Tibial artery (tissue), 4 donors: ENCODE measurements around the gene PALLD.

Experiments used
- DNase-seq, 2 donors: peaks; one replicate each; pipeline ENCODE4 v3.0.0-alpha.2; 2019
- H3K27ac ChIP-seq, 2 donors: fragments of 200-600 bp; sonication (generic) in 1 of 2; 1 replicate in 1 of 2; 2 replicates in 1 of 2; pipeline ENCODE4 v1.5.1; 2018 to 2019; ENCODE audit warnings: mild to moderate bottlenecking in 1 of 2
- H3K27me3 ChIP-seq, 2 donors: fragments of 200-600 bp; sonication (generic) in 1 of 2; one replicate each; pipeline versions ENCODE4 v1.5.1 to v1.6.0; 2016 to 2019
- H3K36me3 ChIP-seq, 3 donors: fragments of 200-600 bp; sonication (generic) in 2 of 3; one replicate each; pipeline ENCODE4 v1.5.1; 2016 to 2019; ENCODE audit warnings: mild to moderate bottlenecking in 2 of 3
- H3K4me1 ChIP-seq, 4 donors: fragments of 200-600 bp; sonication (generic) in 2 of 4; 1 replicate in 3 of 4; 2 replicates in 1 of 4; pipeline ENCODE4 v1.5.1; 2016 to 2019
- H3K4me3 ChIP-seq, 2 donors: fragments of 200-600 bp; sonication (generic) in 1 of 2; 1 replicate in 1 of 2; 2 replicates in 1 of 2; pipeline ENCODE4 v1.5.1; 2018 to 2019; ENCODE audit warnings: mild to moderate bottlenecking in 2 of 2
- H3K9me3 ChIP-seq, 3 donors: fragments of 200-600 bp; sonication (generic) in 1 of 3; one replicate each; pipeline ENCODE4 v1.5.1; 2016 to 2019
- CTCF ChIP-seq, 2 experiments: fragments of 200-600 bp in 1 of 2; fragments of 450-650 bp in 1 of 2; IDR thresholded peaks; one replicate each; pipeline ENCODE4 v1.5.1; 2017 to 2019; ENCODE audit warnings: antibody characterized with exemption in 2 of 2, mild to moderate bottlenecking in 1 of 2, moderate library complexity in 1 of 2
- intact Hi-C: fragments of 100-400 bp; cut with DNase I; formaldehyde crosslinking; loops from one replicate; pipeline ENCODE4 v1.15.0; 2023; ENCODE audit warnings: low total_unique reads

Gene PALLD

GRCh38 chr4:168569931-168570276 lies 73.1 kb downstream of the PALLD start:
- no peak for TF ChIP-seq CTCF (IDR thresholded peaks at IDR 0.05)
- H3K36me3 ChIP-seq: no peaks in the 10 kb centered on the region
- intact Hi-C loops: loop anchor here (10.0 kb wide), 1 partner anchor 445 kb away; the partner anchor contains the start of gene CBR4
- no peaks in the 10 kb centered on the region for H3K27me3 ChIP-seq
- no peaks in the 10 kb centered on the region for H3K9me3 ChIP-seq
- H3K27ac ChIP-seq: no peak overlapping the region
- H3K4me1 ChIP-seq: peaks cover 0 to 19% (median 8%) of the 10 kb centered on the region in 4 donors
- DNase-seq: no peak
- no peak overlapping the region for H3K4me3 ChIP-seq

GRCh38 chr4:168570466-168570865 lies 73.6 kb downstream of the PALLD start:
- intact Hi-C loops: loop anchor here (10.0 kb wide), 1 partner anchor 444 kb away; the partner anchor contains the start of gene CBR4
- no peaks in the 10 kb centered on the region for H3K36me3 ChIP-seq
- TF ChIP-seq CTCF (IDR thresholded peaks at IDR 0.05): no peak
- no peak for DNase-seq
- H3K4me3 ChIP-seq: no peak overlapping the region
- no peaks in the 10 kb centered on the region for H3K9me3 ChIP-seq
- H3K27me3 ChIP-seq: no peaks in the 10 kb centered on the region
- no peak overlapping the region for H3K27ac ChIP-seq
- peaks cover 0 to 19% (median 8%) of the 10 kb centered on the region in 4 donors for H3K4me1 ChIP-seq

- H3K4me3 ChIP-seq: no peak overlapping the region
- H3K36me3 ChIP-seq: no peaks in the 10 kb centered on the region
- intact Hi-C loops: loop anchor here (10.0 kb wide), 1 partner anchor 443 kb away; the partner anchor contains the start of gene CBR4
- no peaks in the 10 kb centered on the region for H3K27me3 ChIP-seq
- TF ChIP-seq CTCF (IDR thresholded peaks at IDR 0.05): no peak
- no peak overlapping the region for H3K27ac ChIP-seq
- no peaks in the 10 kb centered on the region for H3K9me3 ChIP-seq
- no peak for DNase-seq
- peaks cover 0 to 19% (median 8%) of the 10 kb centered on the region in 4 donors for H3K4me1 ChIP-seq
These were observed 75.2 kb downstream of the PALLD start for GRCh38 chr4:168572002-168572401.

GRCh38 chr4:168573870-168574269 lies 77.0 kb downstream of the PALLD start:
- H3K36me3 ChIP-seq: no peaks in the 10 kb centered on the region
- H3K9me3 ChIP-seq: no peaks in the 10 kb centered on the region
- peaks cover 0 to 19% (median 8%) of the 10 kb centered on the region in 4 donors for H3K4me1 ChIP-seq
- no peak overlapping the region for H3K27ac ChIP-seq
- TF ChIP-seq CTCF (IDR thresholded peaks at IDR 0.05): no peak
- no peaks in the 10 kb centered on the region for H3K27me3 ChIP-seq
- intact Hi-C loops: loop anchor here (10.0 kb wide), 1 partner anchor 441 kb away; the partner anchor contains the start of gene CBR4
- no peak for DNase-seq
- H3K4me3 ChIP-seq: no peak overlapping the region

- no peaks in the 10 kb centered on the region for H3K36me3 ChIP-seq
These were observed 77.9 kb downstream of the PALLD start for GRCh38 chr4:168574581-168575295.

More at GRCh38 chr4:168574581-168575295, 77.9 kb downstream of the PALLD start:
- H3K9me3 ChIP-seq: no peaks in the 10 kb centered on the region
- no peaks in the 10 kb centered on the region for H3K27me3 ChIP-seq
- intact Hi-C loops: loop anchor here (10.0 kb wide), 1 partner anchor 440 kb away; the partner anchor contains the start of gene CBR4
- no peak for DNase-seq
- TF ChIP-seq CTCF (IDR thresholded peaks at IDR 0.05): no peak
- H3K4me3 ChIP-seq: no peak overlapping the region
- H3K4me1 ChIP-seq: peaks cover 0 to 14% (median 7%) of the 10 kb centered on the region in 4 donors
- H3K27ac ChIP-seq: no peak overlapping the region
